H9 (cell line): ENCODE measurements around the gene GPR12. TPM values are rescaled to one million over a fixed set of nuclear protein-coding genes. Genes with fewer than 3 reads are reported as not detected.

Experiments used
- DNase-seq: peaks from one replicate; pipeline ENCODE4 v3.0.0-alpha.2; 2017
- H2AFZ ChIP-seq: one replicate; pipeline ENCODE4 v1.6.1; 2013; ENCODE audit warnings: mild to moderate bottlenecking, low read length, control low read depth, moderate library complexity
- H2AK5ac ChIP-seq: 2 replicates; pipeline ENCODE4 v1.6.1; 2013; ENCODE audit warnings: low read length, control low read depth, mixed read lengths; ENCODE audit not compliant: insufficient read length
- H2BK120ac ChIP-seq: one replicate; pipeline ENCODE4 v1.6.1; 2013; ENCODE audit warnings: low read depth, mild to moderate bottlenecking, low read length, control low read depth, inconsistent platforms; ENCODE audit not compliant: poor library complexity, severe bottlenecking
- H2BK12ac ChIP-seq: 2 replicates; pipeline ENCODE4 v1.6.1; 2013; ENCODE audit warnings: low read length, control low read depth, mixed read lengths, low read depth; ENCODE audit not compliant: insufficient read length
- H2BK15ac ChIP-seq: 2 replicates; pipeline ENCODE4 v1.6.1; 2013; ENCODE audit warnings: low read depth, low read length, control low read depth
- H2BK20ac ChIP-seq: one replicate; pipeline ENCODE4 v1.6.1; 2013; ENCODE audit warnings: low read depth, mild to moderate bottlenecking, low read length, control low read depth, inconsistent platforms; ENCODE audit not compliant: poor library complexity, severe bottlenecking
- H2BK5ac ChIP-seq: 2 replicates; pipeline ENCODE4 v1.6.1; 2013; ENCODE audit warnings: low read length, control low read depth, mixed read lengths; ENCODE audit not compliant: insufficient read length
- H3K14ac ChIP-seq: 2 replicates; pipeline ENCODE4 v1.6.1; 2013; ENCODE audit warnings: low read length, control low read depth; ENCODE audit not compliant: insufficient read depth
- H3K18ac ChIP-seq: 2 replicates; pipeline ENCODE4 v1.6.1; 2013; ENCODE audit warnings: low read depth, mild to moderate bottlenecking, mixed read lengths, low read length, control low read depth; ENCODE audit not compliant: insufficient read length
- H3K23ac ChIP-seq: 2 replicates; pipeline ENCODE4 v1.6.1; 2013; ENCODE audit warnings: low read length, control low read depth, mixed read lengths, low read depth; ENCODE audit not compliant: insufficient read length
- H3K23me2 ChIP-seq: 2 replicates; pipeline ENCODE4 v1.6.1; 2013; ENCODE audit warnings: low read depth, mild to moderate bottlenecking, mixed read lengths, low read length, control low read depth; ENCODE audit not compliant: insufficient read length, poor library complexity, severe bottlenecking
- H3K27ac ChIP-seq: 2 replicates; pipeline ENCODE4 v1.5.1; 2013; ENCODE audit warnings: low read length, control low read depth, mixed read lengths, low read depth; ENCODE audit not compliant: insufficient read length
- H3K27me3 ChIP-seq: 2 replicates; pipeline ENCODE4 v1.6.1; 2013; ENCODE audit warnings: low read length, control low read depth, inconsistent platforms; ENCODE audit not compliant: insufficient read depth
- H3K4ac ChIP-seq: 2 replicates; pipeline ENCODE4 v1.6.1; 2013; ENCODE audit warnings: low read depth, mild to moderate bottlenecking, control low read depth, inconsistent platforms, low read length, moderate library complexity
- H3K4me1 ChIP-seq: 2 replicates; pipeline ENCODE4 v1.6.1; 2013; ENCODE audit warnings: low read length, control low read depth, inconsistent platforms; ENCODE audit not compliant: insufficient read depth
- H3K4me2 ChIP-seq: 2 replicates; pipeline ENCODE4 v1.6.1; 2013; ENCODE audit warnings: low read length, control low read depth, mixed read lengths; ENCODE audit not compliant: insufficient read length, insufficient read depth
- H3K56ac ChIP-seq: 2 replicates; pipeline ENCODE4 v1.6.1; 2013; ENCODE audit warnings: low read depth, mild to moderate bottlenecking, mixed read lengths, low read length, control low read depth; ENCODE audit not compliant: insufficient read length
- H3K79me1 ChIP-seq: 2 replicates; pipeline ENCODE4 v1.6.1; 2013; ENCODE audit warnings: low read depth, mild to moderate bottlenecking, moderate library complexity, low read length, control low read depth, inconsistent platforms; ENCODE audit not compliant: insufficient read depth, poor library complexity, severe bottlenecking
- H3K79me2 ChIP-seq: 2 replicates; pipeline ENCODE4 v1.6.1; 2013; ENCODE audit warnings: low read length, control low read depth, inconsistent platforms; ENCODE audit not compliant: insufficient read depth
- H3K9ac ChIP-seq: 2 replicates; pipeline ENCODE4 v1.6.1; 2013; ENCODE audit warnings: low read length, control low read depth, mixed read lengths; ENCODE audit not compliant: insufficient read length; ENCODE audit errors: extremely low read depth
- H3K9me3 ChIP-seq: one replicate; pipeline ENCODE4 v1.6.1; 2013; ENCODE audit warnings: low read depth, low read length, inconsistent platforms; ENCODE audit not compliant: control insufficient read depth
- H3T11ph ChIP-seq: one replicate; pipeline ENCODE4 v1.6.1; 2013; ENCODE audit warnings: mild to moderate bottlenecking, low read length, control low read depth, inconsistent platforms
- H4K20me1 ChIP-seq: one replicate; pipeline ENCODE4 v1.6.1; 2013; ENCODE audit not compliant: control insufficient read depth, insufficient read length, insufficient read depth
- H4K5ac ChIP-seq: 2 replicates; pipeline ENCODE4 v1.6.1; 2013; ENCODE audit warnings: low read depth, mild to moderate bottlenecking, mixed read lengths, low read length, control low read depth; ENCODE audit not compliant: insufficient read length
- H4K8ac ChIP-seq: replicated peaks from 2 replicates; pipeline ENCODE4 v1.6.1; 2013; ENCODE audit warnings: low read length, control low read depth, mixed read lengths, low read depth; ENCODE audit not compliant: insufficient read length
- H4K91ac ChIP-seq: 2 replicates; pipeline ENCODE4 v1.6.1; 2013; ENCODE audit warnings: low read depth, mild to moderate bottlenecking, moderate library complexity, mixed read lengths, low read length, control low read depth; ENCODE audit not compliant: insufficient read length
- H3K27ac Mint-ChIP-seq, 3 experiments: 2 replicates in 2 of 3; 3 replicates in 1 of 3; pipeline ENCODE4 v1.8.0; 2020 to 2021; ENCODE audit warnings: mixed read lengths in 3 of 3, mild to moderate bottlenecking in 1 of 3, moderate library complexity in 1 of 3
- H3K27me3 Mint-ChIP-seq: 2 replicates; pipeline ENCODE4 v1.8.0; 2021; ENCODE audit warnings: low read depth, mild to moderate bottlenecking, moderate library complexity, mixed read lengths
- H3K36me3 Mint-ChIP-seq, 3 experiments: 2 replicates in 2 of 3; 3 replicates in 1 of 3; pipeline ENCODE4 v1.8.0; 2020 to 2021; ENCODE audit warnings: low read depth in 3 of 3, mixed read lengths in 3 of 3; ENCODE audit not compliant: insufficient read depth in 1 of 3
- H3K4me1 Mint-ChIP-seq, 2 experiments: 2 replicates each; pipeline ENCODE4 v1.8.0; 2020; ENCODE audit warnings: mixed read lengths in 2 of 2
- H3K4me3 Mint-ChIP-seq, 2 experiments: 2 replicates in 1 of 2; 3 replicates in 1 of 2; pipeline ENCODE4 v1.8.0; 2020 to 2021; ENCODE audit warnings: mild to moderate bottlenecking in 2 of 2, mixed read lengths in 2 of 2, moderate library complexity in 1 of 2
- H3K9me3 Mint-ChIP-seq, 2 experiments: 2 replicates in 1 of 2; 3 replicates in 1 of 2; pipeline ENCODE4 v1.8.0; 2020; ENCODE audit warnings: mild to moderate bottlenecking in 2 of 2, mixed read lengths in 2 of 2, moderate library complexity in 1 of 2
- CTCF ChIP-seq: fragments of 200-600 bp; sonication (generic); conservative IDR thresholded peaks from 3 replicates; pipeline ENCODE4 v1.8.0; 2021; ENCODE audit warnings: antibody characterized with exemption, mild to moderate bottlenecking
- WGBS: extraction: QIAGEN DNeasy Blood & Tissue Kit; methylation state at CpG from one replicate; pipeline ENCODE4 v1.1.7; 2013; ENCODE audit warnings: missing lambda C conversion rate, low lambda C conversion rate, mixed read lengths; ENCODE audit not compliant: insufficient read length; ENCODE audit errors: extremely low coverage; 5-methylcytosine and 5-hydroxymethylcytosine counted together
- total RNA-seq: library from RNA; stranded (reverse); gene quantifications from 2 replicates; pipeline ENCODE4 v1.2.1, GENCODE V29; 2021

GPR12 gene
- total RNA-seq, 1 experiment from 2014 or later, result not detected

GRCh38 chr13:26784704-26785639 is 24.4 kb upstream of the GPR12 start:
- Histone ChIP-seq H2AK5ac (no peak overlapping the region), H2BK5ac (no peak overlapping the region), H2BK12ac (no peak overlapping the region), H2AFZ (no peak overlapping the region), H4K8ac (no peak overlapping the region), H2BK20ac (no peak overlapping the region), H3K18ac (no peak overlapping the region), H3K4ac (no peak overlapping the region), H2BK120ac (no peak overlapping the region), H3K9ac (no peak overlapping the region), H3K27ac (no peak overlapping the region), H3K23me2 (peaks cover 10% of the 10 kb centered on the region), H3K79me2 (no peaks in the 10 kb centered on the region), H3K4me1 (peaks cover 3% of the 10 kb centered on the region; the same call in 1 of the 2 replicates), H4K20me1 (no peaks in the 10 kb centered on the region), H3K56ac (no peak overlapping the region), H3K14ac (no peak overlapping the region), H3K79me1 (no peaks in the 10 kb centered on the region), H2BK15ac (no peak overlapping the region), H3K23ac (no peak overlapping the region), H3K9me3 (no peaks in the 10 kb centered on the region), H4K91ac (no peak overlapping the region), H3K27me3 (no peaks in the 10 kb centered on the region), H3T11ph (no peak overlapping the region), H4K5ac (no peak overlapping the region), H3K4me2 (peak overlapping the region; percentile 83)
- Mint-ChIP-seq H3K36me3 (no peaks in the 10 kb centered on the region; a peak in 2 of 7 replicates), H3K27ac (no peak overlapping the region), H3K4me3 (peak overlapping the region; percentile 67 to 71), H3K27me3 (peaks cover 20% of the 10 kb centered on the region), H3K4me1 (peaks cover 17 to 23% of the 10 kb centered on the region in 2 experiments), H3K9me3 (peaks cover 0 to 10% of the 10 kb centered on the region in 2 experiments; a peak in 4 of 5 replicates)
- DNase-seq, result peak; percentile 62
- no peak for TF ChIP-seq CTCF
- no CpG with 5 or more reads among the region's 18 CpGs for WGBS
